Central memory CD4-positive, alpha-beta T cell (primary cell): ENCODE measurements around the gene UNC13B.
"Not testable (repeated sequence)": the region's sequence is repeated elsewhere in the genome, so short reads cannot be mapped to it uniquely, and the experiment has no call there.

Experiments used
- DNase-seq: peaks from one replicate; pipeline ENCODE4 v3.0.0; 2022
- total RNA-seq, 3 experiments: gene quantifications; one replicate each; lab custom pipeline; 2026; lab: John Stamatoyannopoulos, UW

UNC13B gene
- total RNA-seq: 1.9 to 10.6 (median 3.1) reads per million in 3 experiments

DNA sequence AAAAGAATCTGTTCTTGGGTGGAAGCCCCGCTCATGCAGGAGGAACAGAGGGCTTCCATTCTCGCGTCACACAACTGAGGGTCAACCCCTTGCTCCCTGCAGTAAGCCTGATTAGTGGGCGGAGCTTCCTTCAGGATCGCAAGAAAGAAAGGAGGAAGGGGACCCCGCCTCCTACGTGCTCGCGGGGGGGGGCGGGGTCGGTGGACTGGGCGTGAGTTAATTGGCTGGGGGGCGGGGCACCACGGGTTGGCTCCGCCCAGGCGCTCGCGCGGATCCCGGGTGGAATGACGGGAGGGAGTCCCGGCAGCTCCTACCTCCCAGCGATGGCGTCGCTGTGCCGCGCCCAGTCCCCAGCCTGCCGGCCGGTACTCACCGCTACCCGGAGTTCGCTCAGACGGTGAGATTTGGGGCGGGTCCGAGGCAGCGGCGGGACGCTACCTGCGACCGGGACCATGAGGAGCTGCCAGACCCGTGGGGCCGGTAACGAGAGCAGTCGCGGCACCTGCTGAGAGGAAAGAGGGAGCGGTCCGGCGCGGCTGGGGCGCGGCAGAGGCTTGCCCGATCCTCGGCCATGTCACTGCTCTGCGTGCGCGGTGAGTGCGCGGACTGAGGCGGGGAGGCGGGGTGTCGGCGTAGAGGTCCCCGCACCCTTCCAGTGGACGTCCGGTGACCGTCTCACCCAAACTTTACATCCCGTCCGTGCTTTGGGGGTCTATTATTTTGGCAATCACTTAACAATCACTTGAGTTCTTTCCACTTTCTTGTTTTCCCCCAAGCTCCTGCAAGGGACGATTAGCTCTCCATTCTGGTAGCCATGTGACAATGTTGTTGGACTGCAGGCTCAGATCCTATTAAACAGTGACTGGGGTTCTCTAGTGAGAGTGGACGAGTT is at the start of gene UNC13B:
TSS of gene UNC13B (plus strand) at position 297 of the 892 bp plus-strand sequence. CDS start at position 572, 275 bp downstream.
- DNase-seq: peak; percentile 61

GRCh38 chr9:35112257-35113020 is 49.4 kb upstream of the UNC13B start:
- DNase-seq: no peak

DNA sequence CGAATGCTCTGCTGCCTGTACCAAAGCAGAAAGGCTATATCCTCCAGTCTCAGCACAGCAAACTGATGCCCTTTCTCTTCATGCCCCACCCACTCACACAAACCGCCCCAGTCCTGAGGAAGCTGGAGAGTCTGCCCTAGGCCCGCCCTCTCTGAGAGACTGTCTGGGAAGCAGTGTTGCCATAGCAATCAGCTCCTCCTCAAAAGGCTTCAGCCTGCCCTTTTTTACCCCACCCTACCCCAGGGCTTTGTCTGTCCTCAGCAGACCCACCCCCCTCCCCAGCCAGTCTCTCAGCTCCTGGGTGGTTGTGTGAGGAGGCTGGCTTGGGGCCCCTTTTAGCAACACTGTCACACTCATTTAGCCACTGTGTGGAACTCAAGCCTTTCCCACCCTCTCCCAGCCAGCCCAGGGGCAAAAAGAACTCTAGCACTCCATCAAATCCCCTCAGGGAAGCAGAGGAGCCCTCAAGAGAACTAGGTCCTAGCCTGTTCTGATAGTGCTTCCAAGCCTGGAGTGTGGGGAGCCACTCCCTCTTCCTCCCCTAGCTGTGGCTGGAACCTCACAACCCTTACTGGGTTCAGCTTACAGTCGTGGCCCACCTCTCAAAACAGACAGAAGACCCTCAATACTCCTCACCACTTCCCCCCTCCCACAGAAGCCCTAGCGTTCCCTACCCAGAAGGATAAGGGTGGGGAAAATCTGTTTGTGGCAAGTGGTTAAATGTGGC is 47.5 kb upstream of the UNC13B start:
- peak; percentile 71 for DNase-seq

DNA sequence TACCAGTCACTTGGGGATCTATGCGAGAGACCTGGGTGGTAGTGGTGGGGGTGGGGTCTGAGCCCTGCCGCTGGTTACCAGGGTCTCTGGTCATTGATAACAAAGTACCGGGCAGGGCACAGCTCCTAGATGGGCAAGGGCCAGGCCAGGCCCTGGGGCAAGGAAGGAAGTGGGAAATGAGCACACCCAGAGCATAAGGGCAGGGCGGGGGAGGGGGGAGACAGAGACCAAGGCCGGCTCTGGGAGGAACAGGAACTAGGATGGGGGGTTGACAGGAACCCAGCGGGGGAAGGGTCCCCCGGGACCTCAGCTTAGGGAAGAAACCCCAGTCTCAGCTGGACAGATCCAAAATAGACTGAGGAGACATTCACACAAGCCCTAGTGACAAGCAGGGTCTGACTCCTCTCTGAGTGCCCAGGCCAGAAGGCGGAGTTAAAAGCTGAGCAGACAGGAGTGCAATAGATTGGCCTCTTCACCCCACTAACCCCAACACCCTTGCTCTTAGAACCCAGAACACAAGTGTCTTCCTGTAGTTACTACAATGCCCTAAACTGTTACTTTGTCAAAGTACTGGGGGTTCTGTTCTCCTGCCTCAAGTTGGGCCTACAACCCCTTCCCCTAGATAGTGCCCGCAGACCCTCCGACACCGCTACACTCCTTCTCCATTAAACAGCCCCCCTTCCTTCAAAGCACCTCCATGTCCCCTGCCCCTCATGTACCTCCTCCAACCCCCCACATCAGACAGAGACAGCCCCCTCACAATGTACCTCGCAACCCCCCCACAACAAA is 46.8 kb upstream of the UNC13B start:
- peak; percentile 31 for DNase-seq

- DNase-seq: peak; percentile 90
Observed at GRCh38 chr9:35115680-35116538, 45.9 kb upstream of the UNC13B start, which contains the start of gene ATOSB. ATOSB (minus strand) TSS chr9:35115862; CDS start chr9:35108274, 7,588 bp downstream.

DNA sequence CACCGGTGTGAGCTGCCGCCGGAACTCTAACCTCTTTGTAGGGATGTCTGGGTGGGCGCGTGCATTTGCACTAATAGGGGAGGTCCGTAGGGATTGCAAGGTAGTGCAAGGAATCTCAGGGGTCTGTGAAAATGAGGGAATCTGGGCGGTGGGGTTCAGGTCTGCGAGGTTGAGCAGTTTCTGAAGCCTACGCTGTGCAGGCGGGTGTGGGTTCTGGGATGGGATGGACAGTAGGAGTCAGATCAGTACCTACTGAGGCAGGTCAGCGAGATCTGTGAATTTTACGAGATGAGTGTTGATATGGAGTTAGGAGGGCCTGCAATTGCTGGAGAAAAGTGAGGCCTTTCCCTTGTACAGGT is 45.3 kb upstream of the UNC13B start:
- no peak for DNase-seq

- peak; percentile 86 for DNase-seq
Observed at GRCh38 chr9:35116898-35117551, 44.8 kb upstream of the UNC13B start.

GRCh38 chr9:35134920-35135319 is 26.9 kb upstream of the UNC13B start:
- DNase-seq: no peak

DNA sequence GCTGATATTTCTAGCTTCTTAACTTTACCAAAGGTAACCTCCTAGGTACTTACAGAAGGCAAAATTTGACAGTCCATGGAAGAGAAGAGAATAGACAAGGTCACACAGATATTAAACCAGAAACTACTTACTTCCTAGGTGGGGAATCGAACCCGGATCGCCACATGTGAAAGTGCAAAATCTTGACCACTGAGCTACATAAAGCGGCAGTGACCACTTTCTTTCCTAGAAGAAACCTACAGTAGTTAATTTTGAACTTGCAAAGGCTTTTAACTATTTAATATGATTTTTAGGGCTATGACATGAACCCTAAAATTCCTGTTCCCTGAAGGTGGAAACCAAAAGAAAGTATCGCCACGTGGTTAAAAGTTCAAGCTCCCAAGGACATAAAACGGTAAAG is 25.8 kb upstream of the UNC13B start:
- DNase-seq: no peak

DNA sequence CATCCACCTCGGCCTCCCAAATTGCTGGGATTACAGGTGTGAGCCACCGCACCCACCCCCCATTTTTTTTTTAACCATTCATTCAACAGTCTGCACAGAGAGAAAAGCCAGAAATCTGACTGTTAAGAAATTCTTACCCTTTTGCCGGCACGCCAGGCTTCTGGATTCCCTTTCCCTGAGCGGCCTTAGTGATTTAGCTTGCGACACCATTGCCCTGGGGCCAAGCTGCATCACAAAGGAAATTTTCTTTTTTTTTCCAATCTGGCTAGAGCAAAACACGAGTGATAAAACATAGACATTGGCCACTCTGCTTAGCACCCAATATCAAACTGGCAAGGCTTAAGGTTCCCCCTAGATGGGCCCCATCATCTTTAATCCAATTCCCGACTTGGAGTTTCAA is 24.9 kb upstream of the UNC13B start:
- no peak for DNase-seq

- no peak for DNase-seq
Observed at GRCh38 chr9:35140093-35140492, 21.7 kb upstream of the UNC13B start.

GRCh38 chr9:35142037-35142436 is 19.8 kb upstream of the UNC13B start:
- DNase-seq: no peak

DNA sequence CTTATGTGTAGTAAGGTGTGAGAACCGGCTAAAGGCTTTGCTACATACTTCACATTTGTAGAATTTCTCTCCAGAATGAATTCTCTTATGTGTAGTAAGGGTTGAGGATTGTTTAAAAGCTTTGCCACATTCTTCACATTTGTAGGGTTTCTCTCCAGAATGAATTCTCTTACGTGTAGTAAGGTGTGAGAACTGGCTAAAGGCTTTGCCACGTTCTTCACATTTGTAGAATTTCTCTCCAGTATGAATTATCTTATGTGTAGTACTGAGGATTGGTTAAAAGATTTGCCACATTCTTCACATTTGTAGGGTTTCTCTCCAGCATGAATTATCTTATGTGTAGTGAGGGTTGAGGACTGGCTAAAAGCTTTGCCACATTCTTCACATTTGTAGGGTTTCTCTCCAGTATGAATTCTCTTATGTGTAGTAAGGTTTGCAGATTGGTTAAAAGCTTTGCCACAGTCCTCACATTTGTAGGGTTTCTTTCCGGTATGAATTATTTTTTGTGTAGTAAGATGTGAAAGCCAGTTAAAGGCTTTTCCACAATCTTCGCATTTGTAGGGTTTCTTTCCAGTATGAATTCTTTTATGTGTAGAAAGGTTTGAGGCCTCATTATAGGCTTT is 13.8 kb upstream of the UNC13B start:
- not testable (repeated sequence) for DNase-seq

GRCh38 chr9:35152926-35153325 is 8.9 kb upstream of the UNC13B start:
- no peak for DNase-seq

GRCh38 chr9:35156781-35157180 is 5.0 kb upstream of the UNC13B start:
- DNase-seq: no peak

GRCh38 chr9:35157836-35158235 is 4.0 kb upstream of the UNC13B start:
- not testable (repeated sequence) for DNase-seq

GRCh38 chr9:35158501-35159280 is 3.1 kb upstream of the UNC13B start:
- DNase-seq: no peak

GRCh38 chr9:35162605-35163315 is 951 bp downstream of the UNC13B start:
- no peak for DNase-seq

DNA sequence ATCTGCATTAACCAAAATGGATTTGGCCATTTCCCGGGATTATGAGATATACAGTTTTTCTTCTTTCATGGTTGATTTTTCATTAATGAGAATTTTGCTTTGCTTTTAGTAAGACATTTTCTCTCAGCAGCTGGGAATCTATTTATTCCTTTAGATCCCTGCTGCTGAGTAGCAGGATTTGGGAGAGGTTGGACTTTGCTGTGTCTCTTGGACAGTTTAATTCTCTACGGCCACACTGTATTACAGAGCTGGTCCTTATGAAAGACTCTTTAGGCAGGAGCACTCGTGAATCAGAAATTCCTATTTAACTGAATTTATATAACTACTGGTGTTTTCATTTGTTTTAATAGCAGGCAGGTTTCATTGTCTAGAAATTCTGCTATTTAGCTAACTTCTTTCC is 1.6 kb downstream of the UNC13B start:
- DNase-seq: no peak
